GM12873 (cell line): Measurements from ENCODE around the gene UPF2.

Experiments
- TF ChIP-seq, protein P1 (sequence below): IDR thresholded peaks from 2 replicates; pipeline ENCODE4 v1.5.1; 2012; ENCODE audit warnings: low read depth, mild to moderate bottlenecking, moderate library complexity, low read length, control low read depth; ENCODE audit not compliant: insufficient read depth; ENCODE audit errors: missing control alignments

Gene UPF2

DNA sequence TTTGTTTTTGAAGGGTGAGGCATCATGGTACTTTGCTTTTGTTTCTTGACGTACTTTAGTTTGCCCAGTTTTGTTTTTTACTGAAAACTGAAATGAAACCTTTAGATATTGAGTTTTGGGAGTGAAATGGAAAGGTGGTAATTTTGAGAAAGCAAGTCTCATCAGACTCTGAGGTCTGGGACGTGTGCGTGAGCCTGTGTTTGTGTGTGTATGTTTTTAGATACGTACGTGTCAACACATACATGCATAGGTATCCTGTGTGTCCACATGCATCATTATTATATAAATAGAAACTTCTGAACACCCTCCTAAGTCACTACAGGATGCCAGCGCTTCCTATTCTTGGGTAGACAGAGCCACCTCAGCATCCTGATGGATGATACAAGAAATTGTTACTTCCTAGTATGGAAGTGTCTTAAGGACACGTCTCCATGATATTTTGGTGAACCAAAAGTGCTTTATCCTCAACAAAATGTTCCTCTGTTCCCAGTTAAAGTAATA is 171.7 kb downstream of the UPF2 start:
- TF ChIP-seq, protein P1, sequence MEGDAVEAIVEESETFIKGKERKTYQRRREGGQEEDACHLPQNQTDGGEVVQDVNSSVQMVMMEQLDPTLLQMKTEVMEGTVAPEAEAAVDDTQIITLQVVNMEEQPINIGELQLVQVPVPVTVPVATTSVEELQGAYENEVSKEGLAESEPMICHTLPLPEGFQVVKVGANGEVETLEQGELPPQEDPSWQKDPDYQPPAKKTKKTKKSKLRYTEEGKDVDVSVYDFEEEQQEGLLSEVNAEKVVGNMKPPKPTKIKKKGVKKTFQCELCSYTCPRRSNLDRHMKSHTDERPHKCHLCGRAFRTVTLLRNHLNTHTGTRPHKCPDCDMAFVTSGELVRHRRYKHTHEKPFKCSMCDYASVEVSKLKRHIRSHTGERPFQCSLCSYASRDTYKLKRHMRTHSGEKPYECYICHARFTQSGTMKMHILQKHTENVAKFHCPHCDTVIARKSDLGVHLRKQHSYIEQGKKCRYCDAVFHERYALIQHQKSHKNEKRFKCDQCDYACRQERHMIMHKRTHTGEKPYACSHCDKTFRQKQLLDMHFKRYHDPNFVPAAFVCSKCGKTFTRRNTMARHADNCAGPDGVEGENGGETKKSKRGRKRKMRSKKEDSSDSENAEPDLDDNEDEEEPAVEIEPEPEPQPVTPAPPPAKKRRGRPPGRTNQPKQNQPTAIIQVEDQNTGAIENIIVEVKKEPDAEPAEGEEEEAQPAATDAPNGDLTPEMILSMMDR, result no peak

DNA sequence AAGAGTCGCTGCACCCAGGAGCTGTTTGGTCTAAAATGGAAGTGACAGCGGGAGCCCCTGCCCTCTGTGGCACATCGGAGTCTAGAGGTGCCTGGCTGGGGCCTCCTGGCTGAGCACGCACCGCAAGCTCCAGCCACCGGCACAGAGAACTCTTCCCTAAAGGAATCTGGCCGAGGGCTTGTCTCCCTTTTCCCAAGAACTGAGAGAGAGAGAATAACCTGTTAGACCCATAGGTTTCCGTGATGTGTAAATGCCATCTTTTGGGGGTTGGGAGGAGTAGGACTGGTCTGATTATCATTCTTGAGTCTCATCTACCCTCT is 172.2 kb downstream of the UPF2 start:
- TF ChIP-seq, protein P1, result no peak
